K562 (cell line): ENCODE data around the gene NINJ1. TPM values are rescaled to one million over a fixed set of nuclear protein-coding genes. Genes with fewer than 3 reads are reported as not detected.
A peak's percentile ranks its signal among the peaks of the same experiment; 100 is the strongest.

Source experiments
- ATAC-seq: fragments of 200-7000 bp; cut with Tn5 transposase; 3 replicates; pipeline ENCODE4 v1.9.1; 2020; ENCODE audit warnings: moderate library complexity
- BruUV-seq: library from RNA; stranded (reverse); fragments of 400-500 nt; replicated peaks from 2 replicates; lab custom pipeline; 2021; lab: Mats Ljungman, UMichigan
- CTCF ChIA-PET: fragments of 300-600 bp; formaldehyde crosslinking; extraction: SDS; loops from one replicate; lab custom pipeline; 2021; ENCODE audit warnings: low intra/inter-chr PET ratio; lab: Yijun Ruan, JAX
- POLR2A ChIA-PET: fragments of 300-600, 350-650 bp; sonication (Branson Sonifier 250); formaldehyde crosslinking; extraction: SDS; loops from one replicate; lab custom pipeline; 2021; ENCODE audit warnings: antibody characterized with exemption, inconsistent platforms; lab: Yijun Ruan, JAX
- DNase-seq, 4 experiments: peaks; one replicate each; pipeline versions ENCODE4 v3.0.0 to v3.0.0-alpha.2; 2011 to 2018; ENCODE audit warnings: low spot score in 3 of 4, mixed read lengths in 3 of 4; ENCODE audit errors: extremely low read depth in 1 of 4
- FAIRE-seq: peaks from 2 replicates; lab custom pipeline; 2011; peaks lifted over from hg19 to GRCh38; lab: Jason Lieb, UNC
- H2AFZ ChIP-seq: 2 replicates; pipeline ENCODE4 v1.6.0; 2011; ENCODE audit warnings: low read depth, low read length, control low read depth, inconsistent platforms
- H3K27ac ChIP-seq: fragments of 200-600 bp; 3 replicates; pipeline ENCODE4 v1.8.0; 2011; ENCODE audit warnings: low read depth, mild to moderate bottlenecking, control low read depth, inconsistent platforms, low read length, moderate library complexity, mixed read lengths; ENCODE audit errors: extremely low read depth
- H3K27me3 ChIP-seq, 2 experiments: fragments of 300-600 bp in 1 of 2; 2 replicates in 1 of 2; 3 replicates in 1 of 2; pipeline versions ENCODE4 v1.6.0 to v1.8.0; 2011; ENCODE audit warnings: inconsistent platforms in 2 of 2, low read length in 2 of 2, mild to moderate bottlenecking in 1 of 2, mixed read lengths in 1 of 2, moderate library complexity in 1 of 2; ENCODE audit not compliant: control insufficient read depth in 2 of 2, insufficient read depth in 2 of 2
- H3K36me3 ChIP-seq: fragments of 300-600 bp; 3 replicates; pipeline ENCODE4 v1.8.0; 2011; ENCODE audit warnings: mild to moderate bottlenecking, low read length, inconsistent platforms; ENCODE audit not compliant: control insufficient read depth, insufficient read depth
- H3K4me1 ChIP-seq, 2 experiments: fragments of 200-600 bp in 1 of 2; replicated peaks in 1 of 2; 2 replicates in 1 of 2; 3 replicates in 1 of 2; pipeline versions ENCODE4 v1.5.1 to v1.8.0; 2011; ENCODE audit warnings: inconsistent platforms in 2 of 2, low read length in 2 of 2, mild to moderate bottlenecking in 1 of 2, mixed read lengths in 1 of 2, moderate library complexity in 1 of 2; ENCODE audit not compliant: control insufficient read depth in 2 of 2, insufficient read depth in 2 of 2
- H3K4me2 ChIP-seq: 2 replicates; pipeline ENCODE4 v1.6.1; 2011; ENCODE audit warnings: low read length, control low read depth, inconsistent platforms, mixed read lengths; ENCODE audit not compliant: insufficient read depth
- H3K4me3 ChIP-seq: fragments of 200-600 bp; sonication (generic), shearing (Covaris generic); 2 replicates; pipeline ENCODE4 v1.5.1; 2016; ENCODE audit warnings: control low read depth, inconsistent platforms
- H3K79me2 ChIP-seq: fragments of 200-600 bp; 3 replicates; pipeline ENCODE4 v1.8.0; 2011; ENCODE audit warnings: low read length, inconsistent platforms; ENCODE audit not compliant: control insufficient read depth, insufficient read depth
- H3K9ac ChIP-seq, 2 experiments: 2 replicates each; pipeline versions ENCODE4 v1.6.0 to v1.6.1; 2011; ENCODE audit warnings: low read depth in 2 of 2, low read length in 2 of 2, control low read depth in 1 of 2, inconsistent platforms in 1 of 2, mild to moderate bottlenecking in 1 of 2, mixed read lengths in 1 of 2; ENCODE audit not compliant: insufficient read depth in 1 of 2
- H3K9me1 ChIP-seq: one replicate; pipeline ENCODE4 v1.6.0; 2011; ENCODE audit warnings: inconsistent platforms, mild to moderate bottlenecking, low read length, moderate library complexity; ENCODE audit not compliant: control insufficient read depth, insufficient read depth
- H3K9me3 ChIP-seq: replicated peaks from 2 replicates; pipeline ENCODE4 v1.5.1; 2011; ENCODE audit warnings: low read depth, low read length, inconsistent platforms; ENCODE audit not compliant: control insufficient read depth, insufficient read depth
- H4K20me1 ChIP-seq: replicated peaks from 2 replicates; pipeline ENCODE4 v1.6.1; 2011; ENCODE audit warnings: low read length, inconsistent platforms, mixed read lengths; ENCODE audit not compliant: control insufficient read depth, insufficient read depth
- CAMTA2 ChIP-seq: fragments of 250-450 bp; sonication (Bioruptor Pico); conservative IDR thresholded peaks from 2 replicates; pipeline ENCODE4 v1.5.1; 2022
- EP300 ChIP-seq: IDR thresholded peaks from 2 replicates; pipeline ENCODE4 v1.6.1; 2012; ENCODE audit warnings: low read length, improper control_type of control experiment
- FOXP1 ChIP-seq: sonication (generic); formaldehyde crosslinking; IDR thresholded peaks from 2 replicates; pipeline ENCODE4 v1.8.0; 2022; ENCODE audit warnings: mild to moderate bottlenecking, missing genetic modification reagents
- L3MBTL2 ChIP-seq: fragments of 450-650 bp; IDR thresholded peaks from 2 replicates; pipeline ENCODE4 v1.6.1; 2016; ENCODE audit warnings: mild to moderate bottlenecking, moderate library complexity
- PURB ChIP-seq: sonication (generic); formaldehyde crosslinking; IDR thresholded peaks from 2 replicates; pipeline ENCODE4 v1.9.0; 2021; ENCODE audit warnings: low read depth, mild to moderate bottlenecking, missing genetic modification reagents
- SAFB ChIP-seq: fragments of 200-400 bp; formaldehyde crosslinking; IDR thresholded peaks from 2 replicates; pipeline ENCODE4 v1.6.1; 2017; ENCODE audit warnings: low read depth, low read length, borderline replicate concordance
- ZNF639 ChIP-seq, 2 experiments: fragments of 200-800 bp in 1 of 2; sonication (Bioruptor generic) in 1 of 2; sonication (generic) in 1 of 2; formaldehyde crosslinking in 1 of 2; IDR thresholded peaks in 1 of 2; conservative IDR thresholded peaks in 1 of 2; 2 replicates each; pipeline versions ENCODE4 v1.5.0 to v1.6.1; 2016 to 2020; ENCODE audit warnings: missing compliant biosample characterization in 1 of 2, missing genetic modification characterization in 1 of 2, missing genetic modification reagents in 1 of 2
- ZNF830 ChIP-seq: fragments of 250-450 bp; sonication (Bioruptor Pico); IDR thresholded peaks from 2 replicates; pipeline ENCODE4 v1.5.0; 2021; ENCODE audit warnings: mild to moderate bottlenecking
- WGBS: fragments of 100-300 bp; shearing (Covaris generic); methylation state at CpG from one replicate; pipeline ENCODE4 v1.1.6; 2016; ENCODE audit warnings: low coverage, mixed read lengths; ENCODE audit not compliant: insufficient coverage; ENCODE audit errors: missing lambda C conversion rate; 5-methylcytosine and 5-hydroxymethylcytosine counted together
- in situ Hi-C: fragments of 300-500 bp; cut with MboI; formaldehyde crosslinking; loops from 4 replicates; pipeline ENCODE4 v1.15.0; 2018; ENCODE audit warnings: inconsistent platforms, mixed read lengths
- intact Hi-C: fragments of 100-400 bp; cut with micrococcal nuclease; formaldehyde crosslinking; loops from 2 replicates; pipeline ENCODE4 v1.14.2; 2022
- polyA plus RNA-seq, 8 experiments: library from polyadenylated mRNA; depleted of rRNA in 4 of 8; stranded (reverse) in 5 of 8; unstranded in 3 of 8; fragments of >200 nt; fragmentation: Nextera tagmentation in 2 of 8; fragmentation: Illumina TruSeq in 1 of 8; extraction: Ambion mirVana in 2 of 8; extraction: Trizol in 1 of 8; gene quantifications; 2 replicates each; pipeline versions ENCODE4 v1.2.1 to v1.2.3, GENCODE V29; 2011 to 2014; ENCODE audit warnings: inconsistent platforms in 1 of 8, missing spikeins in 1 of 8
- total RNA-seq, 7 experiments: library from RNA; depleted of rRNA in 6 of 7; stranded (reverse); fragments of >200 nt in 6 of 7; fragmentation: Illumina TruSeq in 2 of 7; extraction: Trizol in 2 of 7; gene quantifications; 2 replicates each; pipeline versions ENCODE4 v1.2.1 to v1.2.3, GENCODE V29; 2011 to 2021; ENCODE audit warnings: low replicate concordance in 1 of 7
- TF ChIP-seq, protein P1 (sequence below): fragments of 250-450 bp; sonication (Bioruptor Pico); IDR thresholded peaks from 2 replicates; pipeline ENCODE4 v1.8.0; 2021; ENCODE audit warnings: mild to moderate bottlenecking, moderate library complexity
- TF ChIP-seq, protein P2 (sequence below): fragments of 450-650 bp; IDR thresholded peaks from 2 replicates; pipeline ENCODE4 v1.6.1; 2018; ENCODE audit not compliant: partially characterized antibody
- TF ChIP-seq, protein P3 (sequence below): sonication (generic); formaldehyde crosslinking; IDR thresholded peaks from 2 replicates; pipeline ENCODE4 v1.8.1; 2022; ENCODE audit warnings: missing genetic modification reagents

Gene NINJ1
- total and polyA plus RNA-seq, 9 of the 15 experiments (the other 6 are each of a cell fraction or from before 2014, with no cell fraction given), result 0.13 to 8.4 (median 4.9) TPM

DNA sequence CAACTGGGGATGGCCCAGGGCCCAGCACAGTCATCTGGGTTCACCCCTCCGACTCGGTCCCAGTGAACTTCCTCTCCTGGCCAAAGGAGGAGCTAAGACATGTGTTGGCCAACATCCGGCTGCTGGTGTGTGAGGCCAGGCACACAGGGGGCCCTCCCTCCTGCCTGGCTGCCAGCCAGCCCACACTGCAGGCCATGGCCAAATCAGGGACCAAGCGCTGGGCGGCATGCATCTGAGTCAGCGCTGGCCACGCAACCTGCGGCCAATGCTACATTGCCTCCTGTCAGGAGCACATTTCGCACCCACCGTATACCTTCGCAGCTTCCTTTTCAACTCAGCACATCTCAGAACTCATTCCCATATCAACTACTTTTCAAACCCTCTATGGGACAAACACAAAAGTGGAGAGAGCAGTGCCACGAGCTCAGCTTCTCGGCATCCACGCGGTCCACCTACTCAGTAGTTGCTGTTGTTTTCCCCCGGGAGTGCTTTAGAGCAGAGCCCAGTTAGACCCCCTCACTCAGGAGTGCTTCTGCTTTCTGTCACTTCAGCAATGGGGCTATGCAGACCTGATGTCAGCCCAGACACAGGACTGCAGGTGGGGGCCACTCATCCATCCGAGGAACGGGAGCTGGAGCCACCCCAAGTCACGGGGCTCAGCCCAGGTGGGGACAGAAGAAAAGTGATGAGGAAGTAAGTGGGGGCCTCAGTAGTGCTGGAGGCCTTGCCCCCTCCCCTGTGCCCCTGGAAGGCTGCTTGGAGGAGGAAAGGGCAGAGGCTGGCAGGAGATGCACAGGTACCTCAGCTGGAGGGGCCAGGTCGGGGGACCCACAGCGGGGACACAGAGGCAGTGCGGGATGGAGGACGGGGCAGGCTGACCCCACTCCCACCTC, 13.9 kb downstream of the NINJ1 start (continued):
- TF ChIP-seq EP300, result no peak; the same call in 1 of the 2 replicates
- peak in 1 of 2 experiments; percentile 72; a peak in 2 of 4 replicates for TF ChIP-seq ZNF639 (CRISPR knock-in tag; conservative IDR thresholded peaks at IDR 0.05 in 1 of 2, IDR thresholded peaks at IDR 0.05 in 1 of 2)
- TF ChIP-seq SAFB, result 0 out of 2 replicates have a peak, but pooled peaks have one; percentile 26

GRCh38 chr9:93119703-93119952, 14.4 kb downstream of the NINJ1 start:
- H3K27me3 ChIP-seq, result no peaks in the 10 kb centered on the region
- no peaks in the 10 kb centered on the region for H3K36me3 ChIP-seq
- FAIRE-seq (no peak), DNase-seq (no peak), ATAC-seq (no peak)
- no peaks in the 10 kb centered on the region for H3K79me2 ChIP-seq
- peak overlapping the region in 1 of 2 experiments; percentile 26; a peak in 2 of 4 replicates for H3K9ac ChIP-seq
- no peak overlapping the region for H3K27ac ChIP-seq
- TF ChIP-seq, protein P1, sequence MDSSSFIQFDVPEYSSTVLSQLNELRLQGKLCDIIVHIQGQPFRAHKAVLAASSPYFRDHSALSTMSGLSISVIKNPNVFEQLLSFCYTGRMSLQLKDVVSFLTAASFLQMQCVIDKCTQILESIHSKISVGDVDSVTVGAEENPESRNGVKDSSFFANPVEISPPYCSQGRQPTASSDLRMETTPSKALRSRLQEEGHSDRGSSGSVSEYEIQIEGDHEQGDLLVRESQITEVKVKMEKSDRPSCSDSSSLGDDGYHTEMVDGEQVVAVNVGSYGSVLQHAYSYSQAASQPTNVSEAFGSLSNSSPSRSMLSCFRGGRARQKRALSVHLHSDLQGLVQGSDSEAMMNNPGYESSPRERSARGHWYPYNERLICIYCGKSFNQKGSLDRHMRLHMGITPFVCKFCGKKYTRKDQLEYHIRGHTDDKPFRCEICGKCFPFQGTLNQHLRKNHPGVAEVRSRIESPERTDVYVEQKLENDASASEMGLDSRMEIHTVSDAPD (CRISPR knock-in tag), result no peak
- TF ChIP-seq FOXP1 (CRISPR knock-in tag) (0 out of 2 replicates have a peak, but pooled peaks have one; percentile 12), PURB (CRISPR knock-in tag) (no peak), L3MBTL2 (no peak), CAMTA2 (CRISPR knock-in tag) (0 out of 2 replicates have a peak, but pooled peaks have one; percentile 28), ZNF830 (CRISPR knock-in tag) (0 out of 2 replicates have a peak, but pooled peaks have one; percentile 11)
- TF ChIP-seq, protein P2, sequence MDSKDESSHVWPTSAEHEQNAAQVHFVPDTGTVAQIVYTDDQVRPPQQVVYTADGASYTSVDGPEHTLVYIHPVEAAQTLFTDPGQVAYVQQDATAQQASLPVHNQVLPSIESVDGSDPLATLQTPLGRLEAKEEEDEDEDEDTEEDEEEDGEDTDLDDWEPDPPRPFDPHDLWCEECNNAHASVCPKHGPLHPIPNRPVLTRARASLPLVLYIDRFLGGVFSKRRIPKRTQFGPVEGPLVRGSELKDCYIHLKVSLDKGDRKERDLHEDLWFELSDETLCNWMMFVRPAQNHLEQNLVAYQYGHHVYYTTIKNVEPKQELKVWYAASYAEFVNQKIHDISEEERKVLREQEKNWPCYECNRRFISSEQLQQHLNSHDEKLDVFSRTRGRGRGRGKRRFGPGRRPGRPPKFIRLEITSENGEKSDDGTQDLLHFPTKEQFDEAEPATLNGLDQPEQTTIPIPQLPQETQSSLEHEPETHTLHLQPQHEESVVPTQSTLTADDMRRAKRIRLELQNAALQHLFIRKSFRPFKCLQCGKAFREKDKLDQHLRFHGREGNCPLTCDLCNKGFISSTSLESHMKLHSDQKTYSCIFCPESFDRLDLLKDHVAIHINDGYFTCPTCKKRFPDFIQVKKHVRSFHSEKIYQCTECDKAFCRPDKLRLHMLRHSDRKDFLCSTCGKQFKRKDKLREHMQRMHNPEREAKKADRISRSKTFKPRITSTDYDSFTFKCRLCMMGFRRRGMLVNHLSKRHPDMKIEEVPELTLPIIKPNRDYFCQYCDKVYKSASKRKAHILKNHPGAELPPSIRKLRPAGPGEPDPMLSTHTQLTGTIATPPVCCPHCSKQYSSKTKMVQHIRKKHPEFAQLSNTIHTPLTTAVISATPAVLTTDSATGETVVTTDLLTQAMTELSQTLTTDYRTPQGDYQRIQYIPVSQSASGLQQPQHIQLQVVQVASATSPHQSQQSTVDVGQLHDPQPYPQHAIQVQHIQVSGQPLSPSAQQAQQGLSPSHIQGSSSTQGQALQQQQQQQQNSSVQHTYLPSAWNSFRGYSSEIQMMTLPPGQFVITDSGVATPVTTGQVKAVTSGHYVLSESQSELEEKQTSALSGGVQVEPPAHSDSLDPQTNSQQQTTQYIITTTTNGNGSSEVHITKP, result peak; percentile 81
- TF ChIP-seq, protein P3, sequence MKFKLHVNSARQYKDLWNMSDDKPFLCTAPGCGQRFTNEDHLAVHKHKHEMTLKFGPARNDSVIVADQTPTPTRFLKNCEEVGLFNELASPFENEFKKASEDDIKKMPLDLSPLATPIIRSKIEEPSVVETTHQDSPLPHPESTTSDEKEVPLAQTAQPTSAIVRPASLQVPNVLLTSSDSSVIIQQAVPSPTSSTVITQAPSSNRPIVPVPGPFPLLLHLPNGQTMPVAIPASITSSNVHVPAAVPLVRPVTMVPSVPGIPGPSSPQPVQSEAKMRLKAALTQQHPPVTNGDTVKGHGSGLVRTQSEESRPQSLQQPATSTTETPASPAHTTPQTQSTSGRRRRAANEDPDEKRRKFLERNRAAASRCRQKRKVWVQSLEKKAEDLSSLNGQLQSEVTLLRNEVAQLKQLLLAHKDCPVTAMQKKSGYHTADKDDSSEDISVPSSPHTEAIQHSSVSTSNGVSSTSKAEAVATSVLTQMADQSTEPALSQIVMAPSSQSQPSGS (CRISPR knock-in tag), result no peak
- peaks cover 3% of the 10 kb centered on the region for H3K9me1 ChIP-seq
- BruUV-seq, result no TSS peak
- H3K4me1 ChIP-seq, result peaks cover 29 to 44% of the 10 kb centered on the region in 2 experiments
- intact Hi-C loops (no loop called here), in situ Hi-C loops (no loop called here)
- ChIA-PET CTCF (no interaction called here), POLR2A (interaction anchor here (0.6 to 2.0 kb wide), 7 partner anchors 10 to 116 kb away, joined by 3 to 16 read pairs (median 4); no protein-coding TSS in a partner anchor)
- 55% methylated on average over 5 of the region's 5 CpGs for WGBS
- no peak overlapping the region; the same call in 1 of the 2 replicates for H3K4me2 ChIP-seq
- no peaks in the 10 kb centered on the region for H3K9me3 ChIP-seq
- H4K20me1 ChIP-seq, result no peaks in the 10 kb centered on the region
- peak overlapping the region; percentile 75 for H2AFZ ChIP-seq
- H3K4me3 ChIP-seq, result no peak overlapping the region
